DMS114 treated with DMSO at 0.1 percent for 48 hours (cell line): ENCODE data around the gene HLA-G.
A peak's percentile ranks its signal among the peaks of the same experiment; 100 is the strongest.

Experiments used
- DNase-seq: peaks from one replicate; lab custom pipeline; 2025; ENCODE audit not compliant: unreplicated experiment; lab: John Stamatoyannopoulos, UW

The HLA-G gene

DNA sequence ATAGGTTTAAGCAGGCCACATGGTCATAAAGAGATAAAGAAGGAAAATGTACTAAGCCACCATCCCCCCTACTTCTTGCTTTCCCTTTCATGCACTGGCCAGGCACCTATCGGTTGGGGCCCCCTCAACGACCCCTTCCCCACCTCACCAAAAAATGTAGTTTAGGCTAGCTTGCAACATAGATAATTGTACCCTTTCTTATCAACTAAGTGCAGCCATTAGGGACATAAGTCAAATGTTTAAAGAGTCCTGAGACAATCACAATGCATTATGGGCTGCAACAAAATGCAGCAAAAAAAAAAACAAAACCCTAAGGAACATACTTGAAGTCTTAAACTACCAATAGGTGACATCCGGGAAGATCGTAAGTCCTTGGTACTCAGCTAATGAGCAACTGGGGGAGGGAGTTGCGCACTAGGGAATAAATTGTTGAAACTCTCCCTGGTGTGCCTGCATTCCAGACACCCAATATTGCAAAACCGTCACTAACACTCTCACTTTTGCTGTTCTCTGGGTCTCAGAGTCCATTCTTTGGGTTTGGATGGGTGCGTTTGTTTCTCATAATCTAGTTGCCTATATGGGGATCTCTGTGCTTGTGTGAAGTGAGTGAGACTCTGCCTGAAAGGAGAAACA, 12.4 kb upstream of the HLA-G start:
- DNase-seq = no peak

DNA sequence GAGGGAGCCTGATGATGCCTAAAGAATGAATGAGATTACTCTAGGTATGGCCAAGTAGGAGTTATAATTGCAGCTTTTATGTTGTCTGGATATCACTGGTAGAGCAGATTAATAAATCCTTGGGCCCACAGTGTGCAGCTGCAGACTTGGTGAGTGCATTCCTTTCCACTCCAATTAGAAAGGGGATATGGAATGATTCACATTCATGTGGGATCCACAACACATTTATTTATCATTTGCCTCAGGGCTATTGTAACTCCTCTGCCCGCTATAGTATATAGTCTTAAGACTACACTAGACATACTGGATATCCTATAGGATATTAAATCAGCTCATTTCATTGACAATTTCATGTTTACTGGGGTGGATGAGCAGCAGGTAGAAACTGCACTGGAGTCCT, 11.6 kb upstream of the HLA-G start:
- DNase-seq = no peak

DNA sequence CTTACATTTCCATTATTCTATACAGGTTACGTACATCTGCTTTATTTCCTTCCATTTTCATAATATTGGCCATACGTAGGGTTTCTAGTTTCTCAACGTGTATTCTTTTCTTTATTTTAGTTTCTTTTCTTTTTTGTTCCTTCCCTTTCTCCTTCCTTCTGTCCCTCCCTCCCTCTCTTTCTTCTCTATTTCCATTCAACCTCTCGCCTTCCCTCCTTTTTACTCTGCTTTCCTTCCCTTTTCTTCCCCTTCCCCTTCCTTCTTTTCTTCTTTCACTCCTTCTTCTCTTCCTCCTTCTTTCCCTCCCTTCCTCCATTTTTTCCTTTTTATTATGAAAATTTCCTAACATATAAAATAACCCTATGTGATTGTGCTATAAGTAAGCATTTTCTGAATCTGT, 8.7 kb upstream of the HLA-G start:
- no peak for DNase-seq

DNA sequence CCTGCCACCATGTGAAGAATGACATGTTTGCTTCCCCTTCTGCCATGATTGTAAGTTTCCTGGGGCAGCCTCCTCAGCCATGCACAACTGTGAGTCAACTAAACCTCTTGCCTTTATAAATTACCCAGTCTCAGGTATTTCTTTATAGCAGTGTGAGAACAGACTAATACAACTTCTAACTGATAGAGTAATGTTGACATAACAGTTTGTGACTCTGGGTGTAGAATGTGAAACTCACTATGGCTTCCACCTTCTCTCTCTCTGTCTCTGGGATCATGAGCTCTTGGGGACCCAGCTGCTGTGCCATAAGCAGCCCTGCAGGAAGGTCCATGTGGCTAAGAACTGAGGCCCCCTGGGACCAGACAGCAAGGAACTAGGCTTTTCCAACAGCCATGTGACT, 3.5 kb upstream of the HLA-G start:
- DNase-seq = no peak

DNA sequence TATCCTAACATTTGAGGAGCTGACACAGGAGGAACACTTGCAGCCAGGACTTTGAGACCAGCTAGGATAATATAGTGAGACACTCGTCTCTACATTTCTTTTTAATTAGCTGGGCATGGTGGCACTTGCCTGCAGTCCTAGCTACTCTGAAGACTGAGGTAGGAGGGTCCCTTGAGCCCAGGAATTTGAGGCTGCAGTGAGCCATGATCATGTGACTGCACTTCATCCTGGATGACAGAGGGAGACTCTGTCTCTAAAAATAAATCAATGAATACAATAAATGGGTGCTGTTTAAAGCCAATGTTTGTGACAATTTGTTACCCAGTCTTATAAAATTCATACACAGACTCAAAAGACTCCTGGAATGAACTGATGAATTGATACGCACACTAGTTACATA, 1.8 kb upstream of the HLA-G start:
- no peak for DNase-seq

DNA sequence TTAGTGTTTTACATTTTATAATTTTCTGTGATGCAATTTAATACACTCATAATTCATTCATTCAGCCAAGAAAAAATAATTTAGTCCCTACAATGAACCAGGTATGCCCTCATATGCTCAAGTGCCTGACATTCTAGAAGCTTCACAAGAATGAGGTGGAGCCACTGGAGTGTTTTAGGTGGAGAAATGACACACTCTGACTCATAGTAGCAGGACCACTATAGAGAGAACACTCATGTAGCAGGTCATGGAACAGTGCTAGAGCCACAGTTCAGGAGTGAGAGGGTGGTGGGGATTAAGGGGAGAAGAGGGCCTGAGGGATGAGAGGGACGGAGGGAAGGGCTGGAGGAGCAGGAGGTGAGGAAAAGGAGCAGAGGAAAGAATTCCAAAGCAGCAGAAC, 1.4 kb upstream of the HLA-G start:
- DNase-seq = no peak

DNA sequence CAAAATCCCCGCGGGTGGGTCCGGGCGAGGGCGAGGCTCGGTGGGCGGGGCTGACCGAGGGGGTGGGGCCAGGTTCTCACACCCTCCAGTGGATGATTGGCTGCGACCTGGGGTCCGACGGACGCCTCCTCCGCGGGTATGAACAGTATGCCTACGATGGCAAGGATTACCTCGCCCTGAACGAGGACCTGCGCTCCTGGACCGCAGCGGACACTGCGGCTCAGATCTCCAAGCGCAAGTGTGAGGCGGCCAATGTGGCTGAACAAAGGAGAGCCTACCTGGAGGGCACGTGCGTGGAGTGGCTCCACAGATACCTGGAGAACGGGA, 809 bp downstream of the HLA-G start:
- DNase-seq = no peak

DNA sequence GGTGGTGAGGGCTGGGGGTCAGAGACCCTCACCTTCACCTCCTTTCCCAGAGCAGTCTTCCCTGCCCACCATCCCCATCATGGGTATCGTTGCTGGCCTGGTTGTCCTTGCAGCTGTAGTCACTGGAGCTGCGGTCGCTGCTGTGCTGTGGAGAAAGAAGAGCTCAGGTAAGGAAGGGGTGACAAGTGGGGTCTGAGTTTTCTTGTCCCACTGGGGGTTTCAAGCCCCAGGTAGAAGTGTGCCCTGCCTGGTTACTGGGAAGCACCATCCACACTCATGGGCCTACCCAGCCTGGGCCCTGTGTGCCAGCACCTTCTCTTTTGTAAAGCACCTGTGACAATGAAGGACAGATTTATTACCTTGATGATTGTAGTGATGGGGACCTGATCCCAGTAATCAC, 2.1 kb downstream of the HLA-G start:
- no peak for DNase-seq

DNA sequence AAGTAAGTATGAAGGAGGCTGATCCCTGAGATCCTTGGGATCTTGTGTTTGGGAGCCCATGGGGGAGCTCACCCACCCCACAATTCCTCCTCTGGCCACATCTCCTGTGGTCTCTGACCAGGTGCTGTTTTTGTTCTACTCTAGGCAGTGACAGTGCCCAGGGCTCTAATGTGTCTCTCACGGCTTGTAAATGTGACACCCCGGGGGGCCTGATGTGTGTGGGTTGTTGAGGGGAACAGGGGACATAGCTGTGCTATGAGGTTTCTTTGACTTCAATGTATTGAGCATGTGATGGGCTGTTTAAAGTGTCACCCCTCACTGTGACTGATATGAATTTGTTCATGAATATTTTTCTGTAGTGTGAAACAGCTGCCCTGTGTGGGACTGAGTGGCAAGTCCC, 2.8 kb downstream of the HLA-G start:
- DNase-seq = no peak

DNA sequence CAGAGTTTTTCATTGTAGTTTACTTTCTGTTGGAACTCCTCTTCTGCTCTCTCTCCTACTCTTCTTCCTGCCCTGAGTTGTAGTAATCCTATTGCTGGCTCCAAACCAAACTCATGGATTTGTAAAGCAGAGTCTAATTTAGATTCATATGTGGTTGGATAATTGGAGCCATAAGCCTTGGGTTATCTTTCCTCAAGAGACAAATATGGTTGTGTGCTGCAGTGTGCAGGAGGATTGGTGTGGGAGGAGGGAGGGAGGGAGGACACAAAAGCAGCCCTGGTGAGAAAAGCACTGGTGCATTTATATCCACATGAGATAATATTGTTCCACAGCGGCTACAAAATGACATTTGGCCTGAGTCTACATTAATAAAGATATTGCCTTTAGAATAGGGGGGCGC, 4.2 kb downstream of the HLA-G start:
- no peak for DNase-seq

DNA sequence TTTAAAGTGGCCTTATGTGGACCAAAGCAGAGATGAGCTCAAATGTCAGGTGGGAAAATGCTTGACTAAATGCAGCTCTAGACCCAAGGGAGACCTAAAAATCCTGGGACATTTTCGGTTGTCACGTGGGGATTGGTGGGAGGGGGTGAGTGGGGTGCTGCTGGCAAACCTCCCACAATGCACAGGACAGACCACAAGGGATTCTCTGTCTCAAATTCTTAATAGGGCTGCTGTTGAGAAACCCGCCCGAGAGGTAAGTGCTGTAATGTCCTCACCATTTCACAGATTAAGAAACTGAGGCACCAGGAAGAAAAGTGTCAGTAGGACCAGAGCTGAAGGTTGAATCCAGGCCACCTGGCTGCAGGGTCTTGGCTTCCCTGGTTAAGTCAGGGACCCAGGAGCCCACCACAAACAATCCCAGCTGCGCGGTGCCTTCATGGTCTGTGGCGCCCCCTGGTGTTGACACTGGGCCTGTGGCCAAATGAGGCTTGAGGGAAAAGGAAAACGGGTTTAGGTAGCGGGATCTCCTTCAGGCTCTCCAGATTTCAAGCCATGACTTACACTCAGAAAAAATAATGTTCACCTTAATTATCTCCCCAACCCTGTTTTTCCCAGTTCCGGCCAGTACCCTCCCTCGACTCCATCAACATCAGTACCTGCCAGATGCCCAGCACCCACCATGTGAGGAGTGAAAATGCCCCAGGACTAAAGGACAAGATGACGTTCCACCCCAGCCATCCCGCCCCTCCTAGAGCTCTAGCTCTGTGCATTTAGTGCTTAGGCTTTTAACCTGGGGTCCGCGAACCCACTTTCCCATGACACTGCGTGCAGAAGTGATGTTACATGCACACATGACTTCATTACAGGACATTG, 7.2 kb downstream of the HLA-G start:
- DNase-seq = peak; percentile 50

DNA sequence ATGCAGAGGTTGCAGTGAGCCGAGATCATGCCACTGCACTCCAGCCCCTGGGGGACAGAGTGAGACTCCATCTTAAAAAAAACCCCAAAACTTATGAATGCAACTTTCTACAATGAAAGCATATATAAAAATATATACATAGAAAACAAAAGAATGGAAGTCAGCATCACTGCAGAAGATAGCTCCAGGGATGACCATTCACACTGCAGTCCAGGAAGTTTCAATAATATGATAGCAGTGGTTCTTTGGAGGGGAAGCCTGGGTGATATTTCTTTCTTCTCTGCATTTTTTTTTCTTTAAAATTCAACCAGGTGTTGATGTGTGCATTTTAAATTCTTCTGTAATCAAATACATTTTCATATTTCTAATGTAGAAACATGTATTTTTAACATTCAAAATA, 12.3 kb downstream of the HLA-G start:
- no peak for DNase-seq

DNA sequence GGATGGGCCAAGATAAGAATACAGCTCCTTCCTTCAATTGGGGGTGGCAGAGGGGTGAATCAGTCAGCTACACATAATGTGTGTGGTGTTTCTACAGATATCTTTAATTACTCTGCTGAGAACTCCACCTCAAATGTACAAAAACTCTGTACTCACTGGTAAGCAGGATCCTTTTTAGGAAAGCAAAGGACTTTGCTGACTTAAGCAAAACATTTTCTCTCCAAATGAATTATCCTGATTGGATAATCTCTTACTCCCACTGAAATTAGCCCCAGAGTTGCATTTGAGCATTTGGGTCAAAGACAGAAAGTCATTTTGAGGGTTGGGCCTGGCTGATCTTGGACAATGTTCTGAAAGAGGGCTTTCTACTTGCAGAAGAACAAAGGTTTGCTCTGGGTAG, 13.4 kb downstream of the HLA-G start:
- DNase-seq = no peak

DNA sequence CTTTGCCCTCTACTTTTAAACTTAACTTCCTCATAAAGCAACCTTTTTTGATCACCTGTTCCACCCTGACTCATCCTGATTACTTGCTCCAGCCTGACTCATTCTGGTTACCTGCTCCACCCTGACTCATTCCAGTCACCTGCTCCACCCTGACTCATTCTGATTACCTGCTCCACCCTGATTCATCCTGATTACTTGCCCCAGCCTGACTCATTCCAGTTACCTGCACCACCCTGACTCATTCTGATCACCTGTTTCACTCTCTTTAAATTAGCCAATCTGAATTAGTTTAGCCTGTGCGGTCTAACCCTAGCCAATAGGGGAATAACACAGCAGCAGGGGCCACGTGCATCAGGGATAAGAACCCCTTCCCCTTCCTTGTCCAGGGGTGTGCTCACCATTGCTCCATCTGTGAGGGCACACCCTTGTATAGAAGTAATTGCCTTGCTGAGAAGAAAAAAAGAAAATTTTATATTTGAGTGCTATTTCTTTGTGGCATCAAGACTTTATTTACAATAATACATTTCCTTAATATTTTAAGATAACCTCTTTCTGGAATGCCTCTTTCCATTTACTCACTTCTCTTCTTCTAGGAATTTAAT, 17.9 kb downstream of the HLA-G start:
- DNase-seq = no peak

DNA sequence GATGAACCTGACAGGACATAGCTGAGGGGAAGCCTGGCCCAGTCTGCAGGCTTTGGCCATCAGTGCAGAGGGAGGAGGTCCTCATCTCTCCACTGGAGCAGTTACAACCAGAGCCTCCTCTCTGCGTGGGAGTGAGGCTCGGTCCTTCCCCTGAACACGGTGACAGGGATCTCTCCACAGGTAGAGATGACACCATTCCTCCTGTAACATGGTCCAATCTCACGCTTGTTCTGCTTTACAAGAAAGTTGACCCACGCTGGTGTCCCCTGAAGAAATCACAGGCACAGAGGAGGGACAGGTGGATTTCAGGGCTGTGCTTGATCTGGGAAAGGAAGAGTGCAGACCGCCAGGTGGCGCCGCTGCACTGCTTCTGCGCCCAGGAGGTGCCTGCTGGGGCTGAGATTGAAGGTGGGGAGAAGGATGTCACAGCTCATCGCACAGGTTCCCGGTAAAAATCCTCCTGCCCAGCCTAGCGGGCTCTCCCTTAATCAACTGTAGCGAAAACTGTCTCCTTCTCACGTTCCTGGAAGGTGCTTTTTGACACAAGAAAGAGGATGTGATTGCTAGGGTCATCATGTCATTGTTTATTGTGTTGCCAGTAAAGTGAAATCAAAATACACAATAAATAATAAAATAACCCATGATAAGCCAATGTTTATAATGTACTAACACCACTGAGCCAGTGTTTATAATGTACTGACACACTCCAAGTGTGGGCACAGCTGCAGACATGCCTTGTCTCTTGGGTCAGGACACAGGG, 20.4 kb downstream of the HLA-G start:
- peak; percentile 52 for DNase-seq

DNA sequence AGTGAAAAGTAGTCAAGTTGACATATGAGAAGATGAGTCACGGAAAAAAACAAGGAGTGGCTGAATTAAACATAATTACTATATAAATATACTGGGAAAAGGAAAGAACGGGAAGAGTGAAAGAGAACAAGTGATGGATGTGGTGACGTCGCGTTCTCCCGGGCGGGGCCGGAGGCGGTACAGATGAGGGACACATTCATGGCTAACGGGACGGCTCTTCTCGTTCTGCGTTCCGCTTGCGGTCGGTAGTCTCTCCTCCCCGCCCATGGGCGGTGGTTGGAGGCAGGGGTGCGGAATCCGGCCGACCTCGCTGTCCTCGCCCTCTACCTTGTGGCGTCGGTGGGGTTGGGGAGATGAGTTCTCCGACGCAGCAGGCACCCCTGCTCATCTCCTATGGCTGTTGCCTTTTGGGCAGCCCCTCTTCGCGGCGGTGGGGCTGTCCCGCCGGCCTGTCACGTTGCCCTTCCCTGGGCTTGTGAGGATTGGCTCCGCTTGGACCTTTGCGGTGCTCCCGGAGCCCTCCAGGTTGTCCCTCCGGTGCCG, 22.5 kb downstream of the HLA-G start:
- peak; percentile 35 for DNase-seq

DNA sequence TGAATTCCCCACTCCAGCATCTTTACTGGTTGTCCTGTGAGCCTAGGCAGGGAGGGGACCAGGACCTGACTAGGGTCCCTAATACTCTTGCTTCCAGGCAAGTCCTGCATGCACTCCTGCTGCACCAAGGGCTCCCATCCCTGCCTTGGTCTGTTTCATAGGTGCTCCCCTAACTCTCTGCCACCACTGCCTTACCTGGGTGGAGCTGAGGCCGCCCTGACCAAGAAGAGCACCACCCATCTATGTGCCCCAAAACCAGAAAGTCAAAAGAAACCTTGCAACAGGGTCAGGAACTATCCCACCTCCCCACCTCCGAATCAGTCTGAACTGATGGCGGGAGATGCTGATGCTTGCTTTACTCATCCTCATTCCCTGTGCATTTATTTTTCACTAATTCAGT, 23.6 kb downstream of the HLA-G start:
- no peak for DNase-seq

DNA sequence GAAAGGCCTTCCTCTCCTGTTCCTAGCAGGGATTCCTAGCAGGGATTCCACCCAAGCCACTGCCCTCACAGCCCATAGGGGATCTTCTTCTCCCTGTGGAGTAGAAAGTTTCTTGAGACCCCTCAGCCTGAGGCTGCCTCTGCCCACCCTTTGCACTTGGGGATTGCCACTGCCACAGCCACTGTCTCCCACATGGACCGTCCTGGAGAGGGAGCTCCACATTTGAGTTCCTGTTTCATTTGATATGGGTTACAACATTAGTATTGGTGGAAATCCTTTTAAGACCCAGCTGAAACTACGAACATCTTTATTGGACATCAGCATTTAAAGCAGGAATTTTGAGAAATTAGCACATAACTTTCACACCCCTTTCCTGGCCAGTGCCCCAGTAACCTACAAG, 25.6 kb downstream of the HLA-G start:
- DNase-seq = no peak

DNA sequence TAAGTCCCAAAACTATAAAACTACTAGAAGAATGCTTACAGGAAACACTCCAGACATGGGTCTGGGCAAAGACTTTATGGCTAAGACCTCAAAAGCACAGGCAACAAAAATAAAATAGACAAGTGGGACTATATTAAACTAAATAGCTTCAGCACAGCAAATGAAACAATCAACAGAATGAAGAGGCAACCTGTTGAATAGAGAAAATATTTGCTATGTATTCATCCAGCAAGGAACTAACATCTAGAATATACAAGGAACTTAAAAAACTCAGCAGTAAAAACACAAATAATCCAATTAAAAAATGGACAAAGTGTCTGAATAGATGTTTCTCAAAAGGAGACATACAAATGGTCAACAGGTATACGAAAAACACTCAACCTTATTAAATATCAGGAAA, 30.4 kb downstream of the HLA-G start:
- DNase-seq = no peak

DNA sequence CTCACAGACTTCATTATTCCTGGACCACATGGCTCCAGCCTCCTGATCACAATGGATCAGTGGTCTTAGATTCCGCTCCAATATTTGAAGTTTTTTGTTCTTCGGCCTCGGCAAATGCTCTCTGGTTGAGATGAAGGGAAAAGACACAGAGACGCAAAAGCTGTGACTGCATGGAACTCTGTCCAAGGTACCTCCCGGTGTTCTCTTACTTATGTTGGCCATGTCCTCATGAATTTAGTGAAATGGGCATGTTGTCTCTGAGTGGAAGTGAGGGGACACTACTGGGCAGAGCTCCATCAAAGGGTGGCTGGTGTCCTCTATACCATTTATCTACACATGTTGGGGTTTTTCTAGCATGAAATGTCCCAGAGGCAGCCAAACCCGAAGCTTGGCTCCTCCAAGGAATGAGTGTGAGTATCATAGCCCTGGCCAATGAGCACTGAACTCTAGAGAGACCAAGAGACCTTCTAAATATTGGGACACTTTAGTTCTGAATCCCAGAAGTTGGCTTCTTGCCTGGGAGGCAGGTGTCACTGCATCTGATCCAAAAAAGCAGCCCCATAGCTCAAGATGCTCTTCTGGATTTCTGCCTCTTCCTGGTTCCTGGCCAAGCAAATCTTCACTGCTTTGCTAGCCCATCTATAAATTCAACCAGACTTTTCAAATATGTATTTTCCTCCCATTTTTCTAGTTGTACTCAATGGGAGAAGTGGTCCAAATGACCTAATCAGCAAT, 34.1 kb downstream of the HLA-G start:
- no peak for DNase-seq
